Frontal cortex (tissue), 4 donors: Measurements from ENCODE around the gene CHST12. TPM values are rescaled to one million over a fixed set of nuclear protein-coding genes. Genes with fewer than 3 reads are reported as not detected.
"Not testable (repeated sequence)": the region's sequence is repeated elsewhere in the genome, so short reads cannot be mapped to it uniquely, and the experiment has no call there.

ENCODE experiments used
- DNase-seq, 2 donors: peaks; one replicate each; pipeline ENCODE4 v3.0.0; 2012; ENCODE audit warnings: low spot score in 2 of 2
- FAIRE-seq: peaks from 2 replicates; lab custom pipeline; 2012; peaks lifted over from hg19 to GRCh38; lab: Jason Lieb, UNC
- total RNA-seq: library from RNA; depleted of rRNA; stranded (reverse); fragments of >200 nt; gene quantifications from one replicate; pipeline ENCODE4 v1.2.3, GENCODE V29; 2014
- donor health status: control.
- donor health status: control.
- donor health status: control.

Gene CHST12
- total RNA-seq, 1 donor from 2014 or later: 2.0 TPM

- DNase-seq: no peak
- no peak for FAIRE-seq
These were observed 26.9 kb upstream of the CHST12 start for GRCh38 chr7:2376351-2377154.

- not testable (repeated sequence) for DNase-seq, FAIRE-seq
These were observed 25.9 kb upstream of the CHST12 start for GRCh38 chr7:2377492-2377891.

GRCh38 chr7:2378125-2378524 lies 25.3 kb upstream of the CHST12 start:
- FAIRE-seq, DNase-seq: not testable (repeated sequence)

GRCh38 chr7:2379161-2379560 lies 24.2 kb upstream of the CHST12 start:
- no peak for FAIRE-seq
- no peak for DNase-seq

- FAIRE-seq (no peak), DNase-seq (no peak)
These were observed 23.5 kb upstream of the CHST12 start for GRCh38 chr7:2379821-2380450.

GRCh38 chr7:2380461-2380860 lies 22.9 kb upstream of the CHST12 start:
- no peak for FAIRE-seq
- DNase-seq: no peak

- DNase-seq (no peak), FAIRE-seq (no peak)
These were observed 22.2 kb upstream of the CHST12 start for GRCh38 chr7:2381227-2381626.

- DNase-seq: no peak
- FAIRE-seq: no peak
These were observed 21.4 kb upstream of the CHST12 start for GRCh38 chr7:2381881-2382509.

- DNase-seq (no peak), FAIRE-seq (no peak)
These were observed 19.7 kb upstream of the CHST12 start for GRCh38 chr7:2383543-2384274.

GRCh38 chr7:2384354-2385243 lies 18.8 kb upstream of the CHST12 start:
- DNase-seq: peak in 1 of 2 donors; percentile 55
- no peak for FAIRE-seq

GRCh38 chr7:2386122-2386521 lies 17.3 kb upstream of the CHST12 start:
- DNase-seq, FAIRE-seq: not testable (repeated sequence)

GRCh38 chr7:2386964-2387669 lies 16.3 kb upstream of the CHST12 start:
- no peak for FAIRE-seq
- no peak for DNase-seq

GRCh38 chr7:2387897-2388636 lies 15.3 kb upstream of the CHST12 start:
- no peak for DNase-seq
- FAIRE-seq: no peak

GRCh38 chr7:2388637-2388954 lies 14.8 kb upstream of the CHST12 start:
- DNase-seq (no peak), FAIRE-seq (no peak)

- DNase-seq: peak; percentile 40 to 51
- FAIRE-seq: not testable (repeated sequence)
These were observed 13.2 kb upstream of the CHST12 start for GRCh38 chr7:2390020-2390816.

GRCh38 chr7:2393706-2394105 lies 9.7 kb upstream of the CHST12 start:
- no peak for DNase-seq
- FAIRE-seq: no peak

- no peak for FAIRE-seq
- DNase-seq: no peak
These were observed 8.8 kb upstream of the CHST12 start for GRCh38 chr7:2394566-2395082.
